ENCODE measurements around the gene CALHM3. TPM values are rescaled to one million over a fixed set of nuclear protein-coding genes. Genes with fewer than 3 reads are reported as not detected.

Gene CALHM3
- total and polyA plus RNA-seq, 2 experiments from 2014 or later, result 0.14 to 0.19 TPM

DNA sequence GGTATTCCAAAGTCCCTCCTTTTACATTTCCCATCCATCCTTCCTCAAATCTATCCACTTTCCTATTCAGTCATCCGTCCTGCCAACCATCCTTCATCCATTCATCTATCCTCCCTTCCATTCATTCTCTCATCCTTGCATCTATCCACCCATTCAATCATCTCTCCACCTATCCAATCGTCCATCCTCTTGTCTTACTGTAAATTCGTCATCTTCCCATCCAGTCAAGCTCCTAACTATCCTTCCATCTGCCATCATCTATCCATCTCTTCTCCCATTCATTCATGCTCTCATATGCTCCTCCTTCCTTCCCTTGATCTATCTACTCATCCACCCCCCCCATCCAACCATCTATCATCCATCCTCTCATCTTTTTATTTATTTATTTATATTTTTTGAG, 5.0 kb downstream of the CALHM3 start (continued):
- TF ChIP-seq REST (IDR thresholded peaks at IDR 0.05; ENCODE audit: unreplicated experiment), result no peak
- no peak for TF ChIP-seq NANOG (IDR thresholded peaks at IDR 0.05; ENCODE audit: borderline replicate concordance)
- no peak for TF ChIP-seq POLR2AphosphoS5 (IDR thresholded peaks at IDR 0.05; ENCODE audit: low read depth)
- no peak for TF ChIP-seq ZNF114 (CRISPR knock-in tag; IDR thresholded peaks at IDR 0.05)
- TF ChIP-seq CREB1 (CRISPR knock-in tag; IDR thresholded peaks at IDR 0.05; ENCODE audit: low read depth), result no peak

- H3F3A ChIP-seq (replicated peaks; ENCODE audit: low read depth), result no peaks in the 10 kb centered on the region
- peak overlapping the region; percentile 23; the same call in 1 of the 2 replicates for H2AFZ ChIP-seq
- no peak overlapping the region for H3K27ac ChIP-seq (ENCODE audit: low read depth)
- ATAC-seq (no peak), DNase-seq (ENCODE audit: low spot score) (no peak)
- Mint-ChIP-seq H3K9me3 (no peaks in the 10 kb centered on the region), H3K27me3 (ENCODE audit: insufficient read depth, low read depth, poor library complexity) (peaks cover 17% of the 10 kb centered on the region), H3K4me3 (no peak overlapping the region), H3K36me3 (ENCODE audit: low read depth) (no peaks in the 10 kb centered on the region), H3K27ac (no peak overlapping the region), H3K4me1 (peaks cover 34% of the 10 kb centered on the region)
- no peak overlapping the region for H3K4me3 ChIP-seq
- no peaks in the 10 kb centered on the region for H3K27me3 ChIP-seq (ENCODE audit: insufficient read depth)
- H3K4me2 ChIP-seq, result no peak overlapping the region
- no peaks in the 10 kb centered on the region for H4K20me1 ChIP-seq (replicated peaks; ENCODE audit: insufficient read depth)
- no peaks in the 10 kb centered on the region for H3K9me2 ChIP-seq (ENCODE audit: insufficient read depth)
- no peaks in the 10 kb centered on the region for H3K4me1 ChIP-seq (ENCODE audit: insufficient read depth)
- no peaks in the 10 kb centered on the region for H3K36me3 ChIP-seq (ENCODE audit: insufficient read depth)
- no peaks in the 10 kb centered on the region for H3K79me2 ChIP-seq (replicated peaks; ENCODE audit: insufficient read depth)
- TF ChIP-seq, protein P1, sequence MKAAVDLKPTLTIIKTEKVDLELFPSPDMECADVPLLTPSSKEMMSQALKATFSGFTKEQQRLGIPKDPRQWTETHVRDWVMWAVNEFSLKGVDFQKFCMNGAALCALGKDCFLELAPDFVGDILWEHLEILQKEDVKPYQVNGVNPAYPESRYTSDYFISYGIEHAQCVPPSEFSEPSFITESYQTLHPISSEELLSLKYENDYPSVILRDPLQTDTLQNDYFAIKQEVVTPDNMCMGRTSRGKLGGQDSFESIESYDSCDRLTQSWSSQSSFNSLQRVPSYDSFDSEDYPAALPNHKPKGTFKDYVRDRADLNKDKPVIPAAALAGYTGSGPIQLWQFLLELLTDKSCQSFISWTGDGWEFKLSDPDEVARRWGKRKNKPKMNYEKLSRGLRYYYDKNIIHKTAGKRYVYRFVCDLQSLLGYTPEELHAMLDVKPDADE (IDR thresholded peaks at IDR 0.05), result no peak
- TF ChIP-seq EZH2 (IDR thresholded peaks at IDR 0.05; ENCODE audit: low read depth, unreplicated experiment) (no peak), REST (IDR thresholded peaks at IDR 0.05; ENCODE audit: unreplicated experiment) (no peak), JUNB (IDR thresholded peaks at IDR 0.05; ENCODE audit: unreplicated experiment) (no peak), CREB1 (CRISPR knock-in tag; IDR thresholded peaks at IDR 0.05; ENCODE audit: low read depth) (no peak), CTCF (conservative IDR thresholded peaks at IDR 0.05; ENCODE audit: low read depth in 2 of 2) (no peak), ZNF114 (CRISPR knock-in tag; IDR thresholded peaks at IDR 0.05) (no peak), NANOG (IDR thresholded peaks at IDR 0.05; ENCODE audit: borderline replicate concordance) (no peak), ZNF331 (CRISPR knock-in tag; IDR thresholded peaks at IDR 0.05; ENCODE audit: low read depth) (no peak), POLR2AphosphoS5 (IDR thresholded peaks at IDR 0.05; ENCODE audit: low read depth) (no peak)
These were observed 5.8 kb downstream of the CALHM3 start for GRCh38 chr10:103473261-103473671.

Measured in GM23338 (cell line).